ENCODE results near the gene UGT1A1. TPM values are rescaled to one million over a fixed set of nuclear protein-coding genes. Genes with fewer than 3 reads are reported as not detected.

Gene UGT1A1
- total and polyA plus RNA-seq, 2 of the 13 experiments (the other 11 are each of a cell fraction or from before 2014, with no cell fraction given): 0.69 to 0.75 TPM

DNA sequence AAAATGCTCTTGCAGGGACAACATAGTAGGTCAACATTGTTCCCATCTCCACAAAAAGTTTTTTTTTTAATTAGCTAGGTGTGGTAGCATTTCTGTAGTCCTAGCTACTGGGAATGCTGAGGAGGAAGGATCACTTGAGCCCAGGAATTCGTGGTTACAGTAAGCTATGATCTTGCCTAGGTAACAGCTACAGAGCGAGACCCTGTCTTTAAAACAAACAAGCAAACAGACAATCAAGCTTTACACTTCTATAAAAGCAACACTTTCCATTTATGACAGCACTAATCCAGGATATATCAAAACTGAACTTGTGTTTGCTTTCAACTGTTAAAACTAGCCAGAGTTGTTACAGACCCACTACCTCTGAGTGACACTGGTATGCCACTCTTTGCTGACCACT, 19.2 kb upstream of the UGT1A1 start (continued):
- TF ChIP-seq ZNF550 (CRISPR knock-in tag; IDR thresholded peaks at IDR 0.05; ENCODE audit: borderline replicate concordance) (no peak), KLF16 (CRISPR knock-in tag; IDR thresholded peaks at IDR 0.05) (no peak), FOXO1 (CRISPR knock-in tag; IDR thresholded peaks at IDR 0.05) (no peak), HOXA7 (CRISPR knock-in tag; IDR thresholded peaks at IDR 0.05) (no peak), ATF4 (CRISPR knock-in tag; IDR thresholded peaks at IDR 0.05) (no peak)
- TF ChIP-seq, protein P1, sequence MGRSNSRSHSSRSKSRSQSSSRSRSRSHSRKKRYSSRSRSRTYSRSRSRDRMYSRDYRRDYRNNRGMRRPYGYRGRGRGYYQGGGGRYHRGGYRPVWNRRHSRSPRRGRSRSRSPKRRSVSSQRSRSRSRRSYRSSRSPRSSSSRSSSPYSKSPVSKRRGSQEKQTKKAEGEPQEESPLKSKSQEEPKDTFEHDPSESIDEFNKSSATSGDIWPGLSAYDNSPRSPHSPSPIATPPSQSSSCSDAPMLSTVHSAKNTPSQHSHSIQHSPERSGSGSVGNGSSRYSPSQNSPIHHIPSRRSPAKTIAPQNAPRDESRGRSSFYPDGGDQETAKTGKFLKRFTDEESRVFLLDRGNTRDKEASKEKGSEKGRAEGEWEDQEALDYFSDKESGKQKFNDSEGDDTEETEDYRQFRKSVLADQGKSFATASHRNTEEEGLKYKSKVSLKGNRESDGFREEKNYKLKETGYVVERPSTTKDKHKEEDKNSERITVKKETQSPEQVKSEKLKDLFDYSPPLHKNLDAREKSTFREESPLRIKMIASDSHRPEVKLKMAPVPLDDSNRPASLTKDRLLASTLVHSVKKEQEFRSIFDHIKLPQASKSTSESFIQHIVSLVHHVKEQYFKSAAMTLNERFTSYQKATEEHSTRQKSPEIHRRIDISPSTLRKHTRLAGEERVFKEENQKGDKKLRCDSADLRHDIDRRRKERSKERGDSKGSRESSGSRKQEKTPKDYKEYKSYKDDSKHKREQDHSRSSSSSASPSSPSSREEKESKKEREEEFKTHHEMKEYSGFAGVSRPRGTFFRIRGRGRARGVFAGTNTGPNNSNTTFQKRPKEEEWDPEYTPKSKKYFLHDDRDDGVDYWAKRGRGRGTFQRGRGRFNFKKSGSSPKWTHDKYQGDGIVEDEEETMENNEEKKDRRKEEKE (IDR thresholded peaks at IDR 0.05): no peak

- ATAC-seq: no peak
- no peak for FAIRE-seq
- Histone ChIP-seq H3K4me1 (ENCODE audit: insufficient read depth, low read length) (peaks cover 40% of the 10 kb centered on the region), H3K9ac (ENCODE audit: insufficient read depth, low read depth, low read length) (no peak overlapping the region), H4K20me1 (ENCODE audit: insufficient read depth, low read length) (no peaks in the 10 kb centered on the region), H3K36me3 (replicated peaks in 1 of 2; ENCODE audit: control insufficient read depth in 1 of 2, insufficient read depth in 2 of 2, low read length in 2 of 2) (no peaks in the 10 kb centered on the region), H2AFZ (ENCODE audit: low read length) (no peak overlapping the region), H3K4me2 (ENCODE audit: low read depth, low read length) (no peak overlapping the region), H3K4me3 (replicated peaks in 1 of 3; ENCODE audit: insufficient read depth in 1 of 3, low read depth in 2 of 3, low read length in 3 of 3) (no peak overlapping the region), H3K27me3 (ENCODE audit: control insufficient read depth in 1 of 2, insufficient read depth in 2 of 2, low read length in 2 of 2) (peaks cover 1 to 55% of the 10 kb centered on the region in 2 experiments; a peak in 4 of 5 replicates), H3K79me2 (ENCODE audit: insufficient read depth, low read length) (no peaks in the 10 kb centered on the region), H3K27ac (ENCODE audit: extremely low read length, insufficient read depth, low read length) (no peak overlapping the region), H3K9me3 (ENCODE audit: low read length) (no peaks in the 10 kb centered on the region)
- intact Hi-C loops (cut with micrococcal nuclease; ENCODE audit: unreplicated experiment) (no loop called here), in situ Hi-C loops (cut with HindIII; ENCODE audit: extremely low pct_ligation_motif_present, low pct_unique_long_range_greater_than_20kb) (no loop called here)
- ChIA-PET CTCF (ENCODE audit: low intra/inter-chr PET ratio, low total read pairs) (no interaction called here), POLR2A (no interaction called here)
- BruUV-seq (replicated peaks): no TSS peak
- no peak for TF ChIP-seq ZMAT3 (CRISPR knock-in tag; conservative IDR thresholded peaks at IDR 0.05)
- no peak for TF ChIP-seq SMAD9 (CRISPR knock-in tag; IDR thresholded peaks at IDR 0.05)
- no peak for TF ChIP-seq HNRNPL (IDR thresholded peaks at IDR 0.05; ENCODE audit: low read depth, low read length)
- TF ChIP-seq ZNF296 (CRISPR knock-in tag; conservative IDR thresholded peaks at IDR 0.05): no peak
- no peak for TF ChIP-seq CAMTA2 (CRISPR knock-in tag; IDR thresholded peaks at IDR 0.05; ENCODE audit: borderline replicate concordance)
- no peak for TF ChIP-seq ONECUT2 (CRISPR knock-in tag; IDR thresholded peaks at IDR 0.05)
- no peak for TF ChIP-seq DBP (CRISPR knock-in tag; IDR thresholded peaks at IDR 0.05; ENCODE audit: not compliant biosample characterization)
- TF ChIP-seq CREM (IDR thresholded peaks at IDR 0.05): no peak
- no peak for TF ChIP-seq CREM (CRISPR knock-in tag; IDR thresholded peaks at IDR 0.05)
- TF ChIP-seq ZNF160 (CRISPR knock-in tag; IDR thresholded peaks at IDR 0.05): no peak
- DNase-seq (ENCODE audit: low spot score): no peak
- WGBS (ENCODE audit: low lambda C conversion rate): 94% methylated on average over 45 of the region's 46 CpGs
These were observed 16.4 kb upstream of the UGT1A1 start for GRCh38 chr2:233743464-233744259.
